HepG2 (cell line): ENCODE data around the gene OPN1SW. TPM values are rescaled to one million over a fixed set of nuclear protein-coding genes. Genes with fewer than 3 reads are reported as not detected.

Source experiments
- NFATC3 ChIP-seq: sonication (generic); formaldehyde crosslinking; IDR thresholded peaks from 2 replicates; pipeline ENCODE4 v1.5.1; 2020; ENCODE audit warnings: mild to moderate bottlenecking, missing genetic modification reagents
- NKX3-1 ChIP-seq: sonication (generic); formaldehyde crosslinking; IDR thresholded peaks from 2 replicates; pipeline ENCODE4 v1.5.0; 2020; ENCODE audit warnings: missing genetic modification reagents
- RFXAP ChIP-seq: sonication (generic); formaldehyde crosslinking; IDR thresholded peaks from 2 replicates; pipeline ENCODE4 v1.4.0; 2020; ENCODE audit warnings: missing genetic modification reagents, borderline replicate concordance
- ZHX2 ChIP-seq, 2 experiments: sonication (generic) in 1 of 2; formaldehyde crosslinking in 1 of 2; IDR thresholded peaks; 2 replicates each; pipeline versions ENCODE4 v1.6.1 to v1.9.0; 2014 to 2022; ENCODE audit warnings: antibody characterized with exemption in 1 of 2, borderline replicate concordance in 1 of 2, inconsistent platforms in 1 of 2, low read depth in 1 of 2, missing genetic modification reagents in 1 of 2
- ZNF17 ChIP-seq: sonication (generic); formaldehyde crosslinking; IDR thresholded peaks from 2 replicates; pipeline ENCODE4 v1.5.0; 2020; ENCODE audit warnings: mild to moderate bottlenecking, missing genetic modification reagents
- ZNF333 ChIP-seq: sonication (generic); formaldehyde crosslinking; IDR thresholded peaks from 2 replicates; pipeline ENCODE4 v1.4.0; 2020; ENCODE audit warnings: mild to moderate bottlenecking, missing genetic modification reagents, borderline replicate concordance
- ZNF549 ChIP-seq: sonication (generic); formaldehyde crosslinking; IDR thresholded peaks from 2 replicates; pipeline ENCODE4 v1.5.0; 2020; ENCODE audit warnings: missing genetic modification reagents
- ZNF619 ChIP-seq: sonication (generic); formaldehyde crosslinking; IDR thresholded peaks from 2 replicates; pipeline ENCODE4 v1.4.0; 2020; ENCODE audit warnings: mild to moderate bottlenecking, missing genetic modification reagents
- polyA plus RNA-seq, 8 experiments: library from polyadenylated mRNA; depleted of rRNA in 3 of 8; stranded (reverse) in 7 of 8; unstranded in 1 of 8; fragments of >200 nt; fragmentation: Illumina TruSeq in 4 of 8; extraction: Trizol in 4 of 8; gene quantifications; 2 replicates each; pipeline versions ENCODE4 v1.2.1 to v1.2.3, GENCODE V29; 2011 to 2016; ENCODE audit warnings: low read depth in 4 of 8, missing spikeins in 1 of 8, mixed read lengths in 1 of 8; ENCODE audit not compliant: insufficient read depth in 1 of 8
- total RNA-seq, 5 experiments: library from RNA; depleted of rRNA; stranded (reverse); fragments of >200 nt; fragmentation: Illumina TruSeq; extraction: Trizol; gene quantifications; 2 replicates each; pipeline ENCODE4 v1.2.3, GENCODE V29; 2016; ENCODE audit warnings: low read depth in 1 of 5

The OPN1SW gene
- total and polyA plus RNA-seq, 2 of the 13 experiments (the other 11 are each of a cell fraction or from before 2014, with no cell fraction given), result not detected

- TF ChIP-seq ZHX2 (IDR thresholded peaks at IDR 0.05; ENCODE audit: low read depth) (no peak), ZHX2 (CRISPR knock-in tag; IDR thresholded peaks at IDR 0.05; ENCODE audit: borderline replicate concordance) (no peak), ZNF333 (CRISPR knock-in tag) (no peak), ZNF619 (CRISPR knock-in tag) (no peak), ZNF17 (CRISPR knock-in tag) (no peak), NKX3-1 (CRISPR knock-in tag) (no peak), ZNF549 (CRISPR knock-in tag) (no peak), RFXAP (CRISPR knock-in tag) (no peak), NFATC3 (CRISPR knock-in tag) (no peak)
Measured at GRCh38 chr7:128801003-128801402, 25.4 kb upstream of the OPN1SW start (continued).
